Measurements from ENCODE around the gene TGM2.
"Not testable (repeated sequence)": the region's sequence is repeated elsewhere in the genome, so short reads cannot be mapped to it uniquely, and the experiment has no call there.

TGM2 gene

DNA sequence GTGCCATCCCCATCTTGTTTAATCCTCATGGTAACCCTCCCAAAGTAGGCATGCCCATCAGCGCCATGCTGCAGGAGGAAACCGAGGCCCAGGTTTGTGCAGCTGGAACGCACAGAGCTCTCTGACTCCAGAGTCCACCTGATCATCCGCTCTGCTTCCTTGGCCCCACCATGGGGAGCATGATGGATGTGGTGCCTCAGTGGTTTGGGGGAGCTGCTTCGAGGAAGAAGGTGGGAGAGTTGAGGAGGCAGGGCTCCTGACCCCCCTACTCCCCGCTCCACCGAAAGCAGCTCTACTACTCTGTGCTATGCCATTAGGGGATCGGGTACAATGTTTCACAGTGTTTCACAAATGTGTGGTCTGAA lies 52.2 kb downstream of the TGM2 start:
- no peak for DNase-seq

DNA sequence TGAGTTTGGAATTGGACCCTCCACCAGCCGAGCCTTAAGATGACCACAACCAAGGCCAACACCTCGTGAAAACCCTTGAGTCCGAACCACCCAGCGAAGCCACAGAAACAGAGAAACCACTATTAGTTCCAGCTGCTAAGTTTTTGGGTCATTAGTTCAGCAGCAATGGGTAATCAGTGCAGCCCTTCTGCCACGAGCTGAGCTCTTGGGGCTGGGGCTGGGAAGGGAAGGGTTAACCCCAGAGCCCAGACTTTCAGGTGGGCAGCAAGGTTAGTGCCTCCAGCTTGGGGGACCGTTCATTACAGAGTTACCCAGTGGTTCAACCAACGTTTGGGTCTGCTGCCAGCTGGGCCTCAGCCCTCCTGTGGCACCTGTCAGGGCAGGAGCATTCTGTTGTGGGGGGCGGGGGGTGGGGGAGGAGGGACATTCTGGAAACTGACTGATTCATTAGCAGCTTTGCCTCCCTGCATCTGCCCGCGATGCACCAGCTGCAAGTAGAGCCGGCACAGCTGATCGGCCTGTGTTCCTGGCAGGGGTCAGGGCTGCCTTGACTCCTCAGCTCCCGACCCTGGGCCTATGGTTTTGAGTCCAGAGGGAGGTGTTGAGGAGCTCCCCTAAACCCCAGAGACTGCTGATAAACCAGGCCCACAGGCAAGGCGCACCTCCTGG lies 52.7 kb downstream of the TGM2 start:
- no peak for DNase-seq

DNA sequence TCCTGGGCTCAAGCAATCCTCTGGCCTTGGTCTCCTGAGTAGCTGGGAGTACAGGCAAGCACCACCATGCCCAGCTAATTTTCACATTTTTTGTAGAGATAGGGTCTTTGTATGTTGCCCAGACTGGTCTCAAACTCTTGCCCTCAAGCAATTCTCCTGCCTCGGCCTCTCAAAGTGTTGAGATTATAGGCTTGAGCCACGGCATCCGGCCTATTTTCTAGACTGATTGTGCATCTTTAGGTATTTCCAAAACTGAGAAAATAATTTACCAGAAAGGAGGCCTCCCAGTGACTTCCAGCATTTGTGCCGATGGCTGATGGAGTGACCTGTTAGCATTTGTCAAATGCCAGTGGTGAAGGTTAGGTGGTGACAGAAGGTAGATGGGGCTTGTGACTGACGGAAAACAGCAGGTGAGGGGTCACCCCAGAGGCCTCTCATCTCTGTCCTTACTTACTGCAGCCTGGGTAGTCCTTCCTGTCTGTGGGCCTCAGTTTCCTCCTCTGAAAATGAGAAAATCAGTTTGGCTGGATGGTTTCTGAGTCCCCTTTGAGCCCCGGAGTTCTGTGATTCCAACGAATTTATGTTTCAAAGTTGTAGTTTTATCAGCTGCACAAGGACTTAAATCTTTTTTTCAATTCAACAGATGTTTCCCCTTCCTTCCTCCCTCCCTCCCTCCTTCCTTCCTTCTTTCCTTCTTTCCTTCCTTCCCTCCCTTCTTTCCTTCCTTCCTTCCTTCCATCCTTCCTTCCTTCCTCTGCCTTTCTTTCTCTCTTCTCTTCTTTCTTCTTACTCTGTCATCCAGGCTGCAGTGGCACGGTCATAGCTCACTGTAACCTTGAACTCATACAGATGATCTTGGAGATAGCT lies 53.5 kb downstream of the TGM2 start:
- no peak for DNase-seq

DNA sequence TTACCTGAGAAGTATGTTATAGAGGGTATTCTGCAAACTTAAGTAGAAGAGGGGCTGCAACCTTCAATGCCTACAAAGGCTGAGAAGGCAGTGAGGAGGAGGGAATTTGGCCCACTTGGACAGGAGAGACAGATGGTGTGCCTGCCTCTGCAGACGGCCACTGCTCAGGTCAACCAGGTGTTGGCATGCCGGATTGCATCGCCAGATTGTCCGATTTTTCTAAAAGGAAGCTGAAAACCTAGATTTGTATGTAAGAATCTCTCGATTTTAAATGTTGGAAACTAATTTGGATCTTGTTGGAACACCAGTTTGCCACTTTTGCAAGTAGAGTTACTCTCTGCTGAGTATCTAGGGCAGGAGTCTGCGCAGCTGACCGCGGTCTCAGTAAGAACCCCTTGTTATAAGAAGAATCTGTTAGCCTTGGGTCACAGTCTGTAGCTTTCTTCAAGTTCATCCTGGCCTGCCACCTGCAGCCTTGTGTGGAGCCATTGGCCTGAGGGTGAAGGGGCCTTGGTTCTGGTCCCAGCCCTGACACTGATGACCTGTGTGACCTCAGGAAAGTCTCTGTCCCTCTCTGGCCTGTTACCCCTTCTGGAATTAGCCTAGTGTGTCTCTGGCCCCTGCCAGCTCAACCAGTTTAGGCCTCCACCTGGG lies 54.4 kb downstream of the TGM2 start:
- DNase-seq, result no peak

DNA sequence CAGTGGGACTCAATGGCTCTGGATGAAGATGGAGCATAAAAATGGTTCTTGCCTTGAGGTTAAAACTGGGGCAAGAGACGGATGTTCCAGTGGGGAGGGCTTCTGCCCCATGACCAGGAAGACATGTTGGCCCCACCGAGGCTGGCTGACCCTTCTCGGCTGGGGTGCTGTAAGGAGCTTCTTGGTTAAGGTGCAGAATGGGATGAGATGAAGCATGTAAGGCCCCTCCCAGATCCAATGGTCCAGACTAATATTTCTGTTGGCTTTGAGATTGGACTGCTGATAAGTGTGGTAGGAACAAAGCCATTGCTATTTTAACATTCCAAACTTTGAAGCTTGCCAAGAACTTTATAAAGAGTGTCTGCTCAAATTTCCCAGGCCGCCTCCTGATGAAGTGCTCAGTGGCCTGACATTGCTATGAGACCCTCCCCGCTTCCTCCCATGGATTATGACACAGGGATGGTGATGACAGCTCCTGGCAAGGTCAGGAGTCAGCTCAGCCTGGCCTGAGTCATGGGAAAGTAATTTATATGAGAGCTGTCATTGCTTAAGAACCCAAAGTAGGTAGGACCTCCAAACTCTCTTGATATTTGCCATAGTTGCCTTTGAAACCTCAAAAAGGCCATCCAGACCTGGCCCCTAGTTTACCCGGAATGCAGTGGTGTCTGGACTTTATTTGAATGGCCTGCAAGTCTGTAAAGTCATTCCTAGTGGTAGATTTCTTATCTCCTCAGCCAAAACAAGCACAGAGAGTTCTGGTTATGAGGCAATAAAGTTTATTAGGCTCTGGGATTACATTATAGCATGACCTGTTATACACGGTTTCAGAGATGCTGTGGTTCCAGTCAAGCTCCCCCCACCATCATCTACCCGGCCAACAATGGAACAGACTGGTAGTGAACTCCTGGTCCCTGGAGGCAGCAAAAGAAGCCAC lies 55.2 kb downstream of the TGM2 start:
- DNase-seq, result no peak

DNA sequence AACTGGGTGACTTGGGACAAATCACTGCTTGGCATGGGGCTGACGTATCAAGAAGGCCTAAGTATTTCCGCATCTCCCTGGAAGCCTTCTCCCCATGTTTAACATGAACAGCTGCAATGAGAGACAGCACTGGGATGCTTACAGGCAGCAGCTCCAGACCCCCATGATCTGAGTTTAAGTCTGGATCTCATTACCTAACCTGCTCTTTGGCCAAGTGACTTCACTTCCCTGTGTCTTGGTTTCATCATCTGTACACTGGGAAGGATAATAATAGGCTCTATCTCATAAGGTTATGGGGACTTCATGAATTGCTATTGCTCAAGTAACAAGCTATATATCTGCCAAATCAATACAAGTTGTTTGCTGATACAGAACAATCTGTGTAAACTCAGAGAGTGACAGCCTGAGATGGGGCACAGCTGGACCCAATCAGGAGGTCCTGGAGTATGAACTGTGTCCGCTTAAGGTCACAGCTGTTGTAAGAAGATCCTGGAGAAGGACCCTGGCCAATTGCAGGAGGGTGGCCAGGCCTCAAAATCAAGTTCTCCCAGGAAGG lies 56.0 kb downstream of the TGM2 start:
- no peak for DNase-seq

DNA sequence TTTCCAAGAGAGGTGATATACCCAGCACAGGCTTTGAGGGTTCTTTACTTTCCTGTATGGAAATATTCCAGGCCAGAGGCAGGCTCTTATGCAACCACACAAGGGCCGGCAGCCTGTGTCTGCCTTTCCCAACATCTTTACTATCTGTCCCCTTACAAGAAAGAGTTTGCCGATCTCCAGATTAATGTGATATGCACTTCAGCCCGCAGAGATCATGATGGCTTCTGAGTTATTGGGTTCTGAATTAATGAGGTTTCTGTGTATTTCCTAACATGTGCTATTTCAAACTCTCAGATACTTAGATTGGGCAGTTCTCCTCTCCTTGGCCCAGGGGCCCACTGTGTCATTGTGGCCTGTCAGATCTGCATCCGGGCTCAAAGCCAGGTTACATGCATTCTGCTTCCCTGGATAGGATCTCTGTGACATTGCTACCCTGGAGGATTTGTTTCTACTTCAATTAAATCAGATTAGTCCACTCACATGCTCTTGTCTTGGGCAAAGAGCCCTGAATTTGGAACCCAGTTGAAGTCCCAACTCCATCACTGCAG lies 56.6 kb downstream of the TGM2 start:
- DNase-seq, result no peak

DNA sequence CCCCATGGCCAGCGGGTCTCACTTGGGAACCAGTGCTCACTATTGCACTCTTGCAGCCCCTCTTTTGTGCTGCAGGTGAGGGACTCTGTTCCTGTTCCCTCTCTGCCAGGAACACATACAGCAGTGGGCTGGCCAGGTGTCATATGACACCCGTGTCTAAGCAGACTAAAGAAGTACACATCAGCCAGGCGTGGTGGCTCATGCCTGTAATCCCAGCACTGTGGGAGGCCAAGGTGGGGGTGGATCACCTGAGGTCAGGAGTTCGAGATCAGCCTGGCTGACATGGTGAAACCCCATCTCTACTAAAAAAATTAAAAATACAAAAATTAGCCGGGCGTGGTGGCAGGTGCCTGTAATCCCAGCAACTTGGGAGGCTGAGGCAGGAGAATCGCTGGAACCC lies 57.2 kb downstream of the TGM2 start:
- not testable (repeated sequence) for DNase-seq

DNA sequence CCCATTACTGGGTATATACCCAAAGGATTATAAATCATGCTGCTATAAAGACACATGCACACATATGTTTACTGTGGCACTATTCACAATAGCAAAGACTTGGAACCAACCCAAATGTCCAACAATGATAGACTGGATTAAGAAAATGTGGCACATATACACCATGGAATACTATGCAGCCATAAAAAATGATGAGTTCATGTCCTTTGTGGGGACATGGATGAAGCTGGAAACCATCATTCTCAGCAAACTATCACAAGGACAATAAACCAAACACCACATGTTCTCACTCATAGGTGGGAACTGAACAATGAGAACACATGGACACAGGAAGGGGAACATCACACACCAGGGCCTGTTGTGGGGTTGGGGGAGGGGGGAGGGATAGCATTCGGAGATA lies 57.7 kb downstream of the TGM2 start:
- DNase-seq, result not testable (repeated sequence)

DNA sequence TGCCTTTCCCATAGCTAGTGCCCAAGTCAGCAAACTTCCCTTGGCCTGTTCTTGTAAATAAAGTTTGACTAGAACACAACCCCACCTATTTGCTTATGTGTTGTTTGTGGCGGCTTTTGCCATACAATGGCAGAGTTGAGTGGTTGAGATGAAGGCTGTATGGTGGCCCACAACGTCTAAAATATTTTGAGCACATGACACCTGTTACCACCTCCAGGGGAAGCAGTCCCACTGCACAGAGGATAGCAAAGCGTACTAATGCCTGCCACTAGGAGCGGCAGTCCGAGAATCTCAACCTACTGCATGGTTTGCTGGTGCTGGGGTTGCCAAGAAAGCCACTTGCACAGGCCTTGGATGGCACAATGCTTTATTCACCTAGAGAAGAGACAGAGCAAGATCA lies 58.6 kb downstream of the TGM2 start:
- no peak for DNase-seq

DNA sequence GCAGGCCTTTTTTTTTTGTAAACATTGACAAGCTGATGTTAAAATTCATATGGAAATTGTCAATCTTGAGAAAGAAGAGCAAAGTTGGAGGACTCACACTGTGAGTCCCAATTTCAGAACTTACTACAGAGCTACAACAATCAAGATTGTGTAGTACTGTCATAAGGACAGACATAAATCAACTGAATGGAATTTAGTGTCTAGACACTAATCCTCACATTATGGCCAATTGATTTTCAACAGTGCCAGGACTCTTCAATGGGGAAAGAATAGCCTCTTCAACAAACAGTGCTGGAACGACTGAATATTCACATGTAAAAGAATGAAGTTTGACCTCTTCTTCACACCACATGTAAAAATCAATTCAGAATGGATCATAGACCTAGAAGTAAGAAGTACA lies 60.8 kb downstream of the TGM2 start:
- DNase-seq, result no peak

DNA sequence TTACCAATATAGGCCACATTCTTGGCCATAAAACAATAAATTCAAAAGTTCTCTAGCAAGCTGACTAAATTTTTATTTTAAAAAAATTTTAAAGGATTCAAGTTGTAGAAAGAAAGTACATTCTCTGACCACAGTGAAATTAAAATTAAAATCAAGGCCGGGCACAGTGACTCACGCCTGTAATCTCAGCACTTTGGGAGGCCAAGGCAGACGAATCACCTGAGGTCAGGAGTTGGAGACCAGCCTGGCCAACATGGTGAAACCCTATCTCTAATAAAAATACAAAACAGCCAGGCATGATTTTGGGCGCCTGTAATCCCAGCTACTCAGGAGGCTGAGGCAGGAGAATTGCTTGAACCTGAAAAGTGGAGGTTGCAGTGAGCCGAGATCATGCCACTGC lies 62.9 kb downstream of the TGM2 start:
- not testable (repeated sequence) for DNase-seq

DNA sequence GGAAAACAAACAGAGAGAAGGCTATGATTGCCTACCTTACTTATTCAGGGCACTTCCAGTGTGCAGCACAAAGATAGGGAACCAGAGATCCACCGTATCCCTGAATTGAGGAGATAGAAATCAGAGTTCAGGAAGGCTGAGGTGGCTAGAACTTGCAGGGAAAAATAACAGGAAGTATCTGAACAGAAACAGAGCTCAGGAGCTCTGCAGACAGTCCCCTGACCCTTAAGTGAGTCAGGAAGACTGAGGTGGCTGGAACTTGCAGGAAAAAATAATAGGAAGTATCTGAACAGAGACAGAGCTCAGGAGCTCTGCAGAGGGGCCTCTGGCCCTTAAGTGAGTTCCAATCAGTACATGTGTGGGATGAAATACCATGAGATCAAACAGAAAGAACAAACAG lies 66.1 kb downstream of the TGM2 start:
- no peak for DNase-seq

DNA sequence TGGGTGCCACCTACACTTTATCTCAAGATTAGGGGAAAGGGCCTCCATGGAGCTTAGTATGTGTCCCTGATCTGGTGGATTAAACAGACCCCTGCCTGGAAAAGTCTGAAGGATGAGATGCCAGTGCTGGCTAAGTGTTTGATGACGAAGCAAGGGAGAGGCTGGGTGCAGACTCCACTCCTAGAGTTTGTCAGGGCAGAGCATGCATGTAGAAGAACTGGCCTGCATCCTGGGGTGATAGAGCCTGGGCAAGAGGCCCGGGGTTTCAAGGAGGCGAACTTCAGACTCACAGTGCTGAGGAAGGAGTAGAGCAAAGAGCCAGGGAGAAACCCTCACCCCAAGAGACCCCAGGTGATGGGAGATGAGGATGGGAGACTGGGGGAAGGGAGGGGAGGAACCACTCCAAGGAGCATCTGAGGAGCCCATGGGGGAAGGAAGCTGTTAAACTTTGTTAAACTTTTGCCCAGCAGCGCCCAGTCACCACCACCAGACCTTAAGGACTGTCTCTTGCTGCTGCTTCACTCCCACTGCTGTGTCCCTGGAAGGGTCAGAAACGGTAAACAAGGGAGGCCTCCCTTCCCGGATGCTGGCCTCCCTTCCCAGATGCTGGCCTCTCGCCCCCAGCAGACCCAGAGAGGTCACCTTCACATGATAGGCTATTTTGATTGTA lies 69.9 kb downstream of the TGM2 start:
- DNase-seq, result no peak

DNA sequence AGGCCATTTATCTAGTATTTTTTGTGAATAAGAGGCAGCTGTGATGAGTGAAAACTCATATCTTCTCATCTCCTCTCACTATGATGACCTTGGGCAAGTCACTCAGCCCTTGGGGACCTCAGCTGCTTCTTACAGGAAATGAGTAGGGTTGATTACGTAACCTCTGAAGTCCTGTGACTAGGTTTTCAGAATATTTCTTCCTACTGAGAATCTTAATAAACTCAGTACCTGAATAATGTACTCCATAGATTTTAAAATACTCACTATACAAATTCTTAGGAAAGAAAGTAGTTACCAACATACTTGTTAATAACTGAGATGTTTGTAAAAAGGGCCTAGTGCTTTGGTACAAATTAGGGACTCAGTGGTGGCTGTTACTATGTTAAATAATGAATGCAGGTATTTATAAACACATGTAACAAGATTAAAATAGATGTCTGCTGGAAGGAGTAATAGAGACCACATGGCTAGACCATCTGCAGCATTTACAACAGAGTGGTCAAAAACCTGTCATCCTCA lies 70.6 kb downstream of the TGM2 start:
- DNase-seq, result peak; percentile 14

DNA sequence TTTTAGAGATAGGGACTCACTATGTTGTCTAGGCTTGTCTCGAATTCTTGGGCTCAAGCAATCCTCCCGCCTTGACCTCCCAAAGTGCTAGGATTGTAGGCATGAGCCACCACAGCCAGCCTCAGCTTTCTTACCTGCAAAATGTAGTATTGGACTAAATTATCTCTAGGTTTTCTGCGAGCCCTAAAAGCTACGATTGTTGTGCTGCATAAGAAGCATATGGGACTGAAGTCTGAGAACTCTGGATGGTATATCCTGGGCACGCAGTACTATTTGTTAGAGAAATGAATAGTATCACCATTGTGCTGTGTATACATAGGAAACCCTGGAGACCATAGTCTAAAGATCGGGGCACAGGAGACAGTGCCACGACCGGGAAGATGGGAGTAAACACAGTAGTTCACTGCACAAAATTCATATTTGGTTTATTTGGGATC lies 71.4 kb downstream of the TGM2 start:
- DNase-seq, result no peak

DNA sequence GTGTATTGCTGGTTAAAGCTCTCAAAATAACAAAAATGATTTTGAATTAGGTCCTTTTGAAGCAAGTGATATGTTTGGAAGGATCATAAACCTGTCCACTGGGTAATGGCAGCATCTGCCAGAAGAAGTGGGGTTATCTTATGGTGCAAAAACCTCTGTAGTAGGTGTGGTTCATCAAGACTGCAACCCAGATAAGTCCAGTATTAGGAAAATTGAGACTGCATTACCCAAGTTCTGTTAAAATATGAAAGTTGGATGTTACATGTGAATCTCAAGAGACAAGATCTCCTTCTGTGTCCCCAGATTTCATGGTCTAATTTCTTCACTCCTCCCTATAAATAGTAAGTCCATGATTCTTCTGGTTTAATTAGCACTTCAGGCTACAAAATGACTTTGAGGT lies 72.2 kb downstream of the TGM2 start:
- DNase-seq, result no peak

DNA sequence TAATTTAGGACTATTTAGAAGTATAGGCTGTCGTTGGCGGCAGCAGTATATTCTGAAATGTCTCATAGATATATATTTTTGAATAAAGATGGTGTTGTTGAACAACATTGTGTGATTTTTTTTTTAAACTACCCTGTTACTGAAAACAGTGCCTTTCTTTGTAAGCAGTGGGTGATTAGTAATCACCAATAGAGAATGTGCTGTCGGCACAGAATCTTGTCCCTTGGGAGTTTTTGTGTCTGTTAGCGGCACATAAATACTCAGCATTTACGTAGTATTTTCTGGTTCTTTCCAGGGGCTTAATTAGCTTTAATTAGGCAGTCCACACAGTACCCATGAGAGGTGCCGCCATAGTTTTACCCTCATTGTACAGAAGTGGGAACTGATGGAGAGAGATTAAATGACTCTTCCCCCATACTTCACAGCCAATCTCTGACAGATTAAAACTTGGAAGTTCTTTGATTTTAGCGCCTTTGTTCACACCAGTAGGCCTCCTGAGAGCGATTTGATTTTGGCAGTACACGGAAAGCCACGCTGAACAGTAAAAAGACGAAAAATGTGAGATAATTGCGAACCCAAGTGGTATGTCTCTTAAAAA lies 72.7 kb downstream of the TGM2 start:
- DNase-seq, result no peak

DNA sequence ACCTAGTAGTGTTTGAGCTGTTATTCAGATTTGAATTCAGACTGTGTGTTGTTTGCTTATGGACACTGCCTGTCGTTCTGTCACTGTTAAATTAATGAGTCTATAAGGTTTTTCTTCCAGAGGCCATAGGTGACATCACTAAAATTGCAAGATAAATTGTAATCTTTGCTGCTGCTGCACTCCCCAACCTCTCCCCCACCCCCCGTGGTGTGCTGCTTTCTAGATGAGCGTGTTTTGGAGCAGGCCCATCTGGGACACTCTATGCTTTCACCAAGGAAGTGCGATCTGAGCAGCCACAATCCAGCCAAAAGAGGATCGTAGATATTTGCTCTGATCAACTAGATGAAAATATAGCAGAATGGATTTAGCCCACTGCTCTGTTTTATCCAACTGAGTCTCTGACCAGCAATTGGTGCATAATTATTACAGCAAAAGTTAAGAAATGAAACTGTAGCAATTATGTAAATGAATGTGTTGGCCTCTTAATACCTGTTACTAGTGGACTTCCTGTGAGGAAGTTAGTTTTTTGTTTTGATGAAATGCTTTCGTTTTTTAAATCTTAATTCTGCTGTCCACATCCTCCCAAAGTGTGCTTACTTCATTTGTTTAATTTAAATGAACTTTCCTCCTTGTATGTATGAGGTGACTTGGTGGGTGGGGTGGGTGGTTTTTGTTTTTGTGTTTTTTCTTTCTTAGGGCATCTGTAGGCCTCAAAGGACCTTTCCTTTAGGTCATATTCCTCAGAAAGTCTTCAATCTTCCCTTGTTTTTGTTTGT lies 73.4 kb downstream of the TGM2 start:
- DNase-seq, result no peak

DNA sequence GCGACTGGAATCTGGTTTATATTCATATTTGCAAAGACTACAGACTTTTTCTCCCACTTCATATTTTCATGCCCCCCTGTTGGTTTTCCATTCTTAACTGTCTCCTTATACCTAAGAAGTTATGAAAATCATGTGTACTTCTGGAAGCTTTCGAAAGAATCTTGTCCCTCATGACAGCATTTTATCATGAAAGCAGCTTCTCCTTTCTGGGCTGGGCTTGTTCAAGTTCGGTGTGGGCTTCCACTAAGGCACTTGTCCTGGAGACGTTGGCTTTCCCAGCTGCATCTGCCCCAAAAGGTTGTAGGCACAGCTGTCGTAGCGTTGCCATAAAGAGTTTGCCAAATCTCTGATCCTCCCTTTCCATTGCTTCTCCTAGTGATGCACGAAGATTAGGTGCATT lies 75.0 kb downstream of the TGM2 start:
- DNase-seq, result no peak
